ENCODE measurements around the gene WIZ. TPM values are rescaled to one million over a fixed set of nuclear protein-coding genes. Genes with fewer than 3 reads are reported as not detected.

Gene WIZ
- total RNA-seq, 4 donors from 2014 or later = 39.1 to 44.9 (median 41.0) TPM

DNA sequence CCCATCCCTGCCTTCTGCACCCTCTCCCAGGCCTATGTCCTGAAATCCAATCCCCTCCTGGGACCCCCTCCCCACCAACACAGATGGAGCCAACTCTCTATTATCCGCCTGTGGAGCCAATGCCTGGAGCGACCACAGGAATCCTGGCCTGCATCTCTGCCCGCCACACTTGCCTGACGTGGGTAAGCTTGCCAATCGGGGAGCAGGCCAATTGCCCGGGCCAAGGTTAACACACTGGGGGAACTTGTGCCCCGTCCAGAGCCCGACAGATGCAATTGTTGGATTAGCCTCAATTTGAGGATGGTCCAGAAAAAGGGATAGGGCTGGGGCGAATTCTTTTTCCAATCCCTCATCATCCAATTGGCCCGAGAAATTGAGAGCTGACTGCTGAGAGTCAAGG, 5.9 kb downstream of the WIZ start:
- Histone ChIP-seq H3K4me3 (no peak overlapping the region), H3K9me3 (no peaks in the 10 kb centered on the region), H3K36me3 (no peaks in the 10 kb centered on the region), H3K27ac (no peak overlapping the region), H3K27me3 (no peaks in the 10 kb centered on the region), H3K4me1 (peaks cover 2% of the 10 kb centered on the region)
- peak in 1 of 2 donors; percentile 46 for DNase-seq (ENCODE audit: low spot score in 2 of 2)
- 51% methylated on average over 10 of the region's 10 CpGs for WGBS
- TF ChIP-seq POLR2A (IDR thresholded peaks at IDR 0.05) (no peak), POLR2AphosphoS5 (IDR thresholded peaks at IDR 0.05) (no peak), EP300 (IDR thresholded peaks at IDR 0.05) (no peak)
- TF ChIP-seq, protein P1, sequence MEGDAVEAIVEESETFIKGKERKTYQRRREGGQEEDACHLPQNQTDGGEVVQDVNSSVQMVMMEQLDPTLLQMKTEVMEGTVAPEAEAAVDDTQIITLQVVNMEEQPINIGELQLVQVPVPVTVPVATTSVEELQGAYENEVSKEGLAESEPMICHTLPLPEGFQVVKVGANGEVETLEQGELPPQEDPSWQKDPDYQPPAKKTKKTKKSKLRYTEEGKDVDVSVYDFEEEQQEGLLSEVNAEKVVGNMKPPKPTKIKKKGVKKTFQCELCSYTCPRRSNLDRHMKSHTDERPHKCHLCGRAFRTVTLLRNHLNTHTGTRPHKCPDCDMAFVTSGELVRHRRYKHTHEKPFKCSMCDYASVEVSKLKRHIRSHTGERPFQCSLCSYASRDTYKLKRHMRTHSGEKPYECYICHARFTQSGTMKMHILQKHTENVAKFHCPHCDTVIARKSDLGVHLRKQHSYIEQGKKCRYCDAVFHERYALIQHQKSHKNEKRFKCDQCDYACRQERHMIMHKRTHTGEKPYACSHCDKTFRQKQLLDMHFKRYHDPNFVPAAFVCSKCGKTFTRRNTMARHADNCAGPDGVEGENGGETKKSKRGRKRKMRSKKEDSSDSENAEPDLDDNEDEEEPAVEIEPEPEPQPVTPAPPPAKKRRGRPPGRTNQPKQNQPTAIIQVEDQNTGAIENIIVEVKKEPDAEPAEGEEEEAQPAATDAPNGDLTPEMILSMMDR (IDR thresholded peaks at IDR 0.05) = no peak

DNA sequence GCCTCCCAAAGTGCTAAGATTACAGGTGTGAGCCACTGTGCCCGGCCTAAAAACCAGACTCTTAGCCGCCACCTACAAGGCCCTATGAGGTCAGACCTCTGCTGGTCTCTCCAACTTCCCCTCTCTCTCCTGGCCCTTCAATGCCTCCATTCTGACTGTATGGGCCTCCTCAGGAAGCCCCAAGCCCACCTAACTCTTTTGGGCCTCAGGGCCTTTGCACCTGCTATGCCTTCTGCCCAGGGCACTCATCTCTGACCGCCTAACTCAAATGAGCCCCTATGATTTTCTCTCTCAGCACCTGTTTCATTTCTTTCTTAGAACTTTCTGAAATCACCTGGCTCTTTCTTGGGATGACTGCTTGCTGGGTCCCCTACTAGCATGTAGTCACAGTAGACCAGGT, 6.4 kb downstream of the WIZ start:
- H3K36me3 ChIP-seq = no peaks in the 10 kb centered on the region
- WGBS = 98% methylated on average over 3 of the region's 3 CpGs
- H3K27me3 ChIP-seq = no peaks in the 10 kb centered on the region
- no peaks in the 10 kb centered on the region for H3K4me1 ChIP-seq
- no peak overlapping the region for H3K27ac ChIP-seq
- DNase-seq (ENCODE audit: low spot score in 2 of 2) = no peak
- H3K4me3 ChIP-seq = no peak overlapping the region
- no peaks in the 10 kb centered on the region for H3K9me3 ChIP-seq
- TF ChIP-seq EP300 (IDR thresholded peaks at IDR 0.05) (no peak), POLR2AphosphoS5 (IDR thresholded peaks at IDR 0.05) (no peak), POLR2A (IDR thresholded peaks at IDR 0.05) (no peak)
- TF ChIP-seq, protein P1 (IDR thresholded peaks at IDR 0.05) = no peak

- H3K4me1 ChIP-seq = no peaks in the 10 kb centered on the region
- DNase-seq (ENCODE audit: low spot score in 2 of 2) = peak in 1 of 2 donors; percentile 51
- H3K9me3 ChIP-seq = no peaks in the 10 kb centered on the region
- no peak overlapping the region for H3K4me3 ChIP-seq
- TF ChIP-seq EP300 (IDR thresholded peaks at IDR 0.05) (no peak), POLR2AphosphoS5 (IDR thresholded peaks at IDR 0.05) (no peak), POLR2A (IDR thresholded peaks at IDR 0.05) (no peak)
- TF ChIP-seq, protein P1 (IDR thresholded peaks at IDR 0.05) = no peak
- H3K27ac ChIP-seq = no peak overlapping the region
- H3K36me3 ChIP-seq = no peaks in the 10 kb centered on the region
- no peaks in the 10 kb centered on the region for H3K27me3 ChIP-seq
- WGBS = 84% methylated on average over 13 of the region's 13 CpGs
Measured at GRCh38 chr19:15442142-15442920, 7.4 kb downstream of the WIZ start.

- Histone ChIP-seq H3K27ac (no peak overlapping the region), H3K27me3 (no peaks in the 10 kb centered on the region), H3K4me1 (no peaks in the 10 kb centered on the region), H3K9me3 (no peaks in the 10 kb centered on the region), H3K4me3 (no peak overlapping the region), H3K36me3 (no peaks in the 10 kb centered on the region)
- TF ChIP-seq, protein P1 (IDR thresholded peaks at IDR 0.05) = no peak
- TF ChIP-seq POLR2A (IDR thresholded peaks at IDR 0.05) (no peak), POLR2AphosphoS5 (IDR thresholded peaks at IDR 0.05) (no peak), EP300 (IDR thresholded peaks at IDR 0.05) (no peak)
- no peak for DNase-seq (ENCODE audit: low spot score in 2 of 2)
- 93% methylated on average over 3 of the region's 3 CpGs for whole genome bisulfite sequencing
Measured at GRCh38 chr19:15441317-15441716, 8.4 kb downstream of the WIZ start.

GRCh38 chr19:15439821-15440641, 9.7 kb downstream of the WIZ start:
- H3K9me3 ChIP-seq = no peaks in the 10 kb centered on the region
- peak in 1 of 2 donors; percentile 63 for DNase-seq (ENCODE audit: low spot score in 2 of 2)
- H3K36me3 ChIP-seq = no peaks in the 10 kb centered on the region
- TF ChIP-seq POLR2AphosphoS5 (IDR thresholded peaks at IDR 0.05) = no peak
- no peak for TF ChIP-seq EP300 (IDR thresholded peaks at IDR 0.05)
- TF ChIP-seq, protein P1 (IDR thresholded peaks at IDR 0.05) = no peak
- TF ChIP-seq POLR2A (IDR thresholded peaks at IDR 0.05) = no peak
- no peaks in the 10 kb centered on the region for H3K4me1 ChIP-seq
- H3K27ac ChIP-seq = no peak overlapping the region
- H3K4me3 ChIP-seq = no peak overlapping the region
- WGBS = 91% methylated on average over 29 of the region's 38 CpGs
- no peaks in the 10 kb centered on the region for H3K27me3 ChIP-seq

Measured in suprapubic skin (tissue), 4 donors.